Measurements from ENCODE around the gene ABCA3.

Gene ABCA3

DNA sequence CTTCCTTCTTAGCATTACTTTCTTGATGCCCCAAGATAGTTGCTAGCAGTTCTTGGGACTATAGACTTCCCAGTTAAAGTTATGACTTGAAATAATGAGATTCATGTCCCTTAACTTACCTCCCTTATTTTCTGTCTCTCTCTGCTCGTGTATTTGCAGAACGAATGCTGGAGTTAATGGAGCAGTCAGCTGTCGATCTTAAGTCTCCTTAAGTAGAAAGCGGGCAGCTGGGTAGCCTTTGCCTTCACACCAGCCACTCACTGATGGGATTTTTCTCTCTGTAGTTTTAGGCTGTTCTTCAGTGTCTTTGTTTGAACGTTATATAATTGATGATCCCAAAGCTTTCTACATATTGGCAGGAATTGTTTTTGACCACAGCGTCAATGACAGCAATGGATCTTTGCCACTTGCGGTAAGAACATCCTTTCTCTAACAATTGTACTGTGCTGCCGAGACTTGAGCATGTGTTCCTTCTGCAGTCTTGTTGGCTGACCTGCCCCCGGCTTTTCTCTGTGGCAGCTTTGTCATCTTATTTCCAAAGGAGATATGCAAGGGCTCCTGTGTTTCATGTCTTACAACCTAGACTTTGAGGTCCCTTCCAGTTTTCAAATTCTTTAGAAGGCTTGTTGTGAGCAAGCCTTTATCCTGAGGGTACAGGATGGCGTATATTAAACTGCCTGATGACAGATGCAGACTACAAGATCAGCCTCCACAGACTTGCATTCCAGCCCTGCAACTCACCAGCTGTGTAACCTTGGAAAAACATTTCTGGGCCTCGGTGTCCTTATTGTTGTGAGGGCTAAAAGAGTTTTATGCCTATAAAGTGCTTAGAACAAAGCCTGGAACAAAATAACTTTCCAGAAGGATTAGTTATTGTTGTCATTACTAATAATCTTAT, 25.1 kb upstream of the ABCA3 start:
- no peak overlapping the region for H3K4me3 ChIP-seq (ENCODE audit: low read depth, low read length)
- DNase-seq (ENCODE audit: low read depth), result no peak

DNA sequence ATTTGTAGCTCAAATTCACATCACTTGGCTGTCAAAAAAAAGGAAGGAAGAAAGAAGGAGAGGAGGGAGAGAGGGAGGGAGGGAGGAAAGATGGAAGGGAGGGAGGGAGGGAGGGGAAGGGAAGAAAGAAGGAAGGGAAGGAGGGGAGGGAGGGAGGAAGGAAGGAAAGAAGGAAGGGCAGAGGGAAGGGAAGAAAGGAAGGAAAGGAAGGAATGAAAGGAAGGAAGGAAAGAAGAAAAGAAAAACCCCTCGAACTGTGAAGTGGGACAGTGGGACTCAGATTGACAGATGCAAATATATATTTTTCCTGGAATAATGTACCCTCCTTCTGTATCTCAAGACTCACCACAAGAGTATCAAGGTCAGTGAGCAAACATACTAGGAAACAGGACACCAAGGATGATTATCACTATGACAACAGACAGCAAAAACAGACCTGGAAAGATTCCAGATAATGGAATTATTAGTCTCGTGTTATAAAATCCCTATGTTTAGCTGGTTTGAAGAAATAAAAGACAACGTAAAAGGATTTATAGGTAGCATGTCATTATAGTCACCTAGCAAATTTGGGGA, 24.2 kb upstream of the ABCA3 start:
- no peak overlapping the region for H3K4me3 ChIP-seq (ENCODE audit: low read depth, low read length)
- no peak for DNase-seq (ENCODE audit: low read depth)
- TF ChIP-seq, protein P1, sequence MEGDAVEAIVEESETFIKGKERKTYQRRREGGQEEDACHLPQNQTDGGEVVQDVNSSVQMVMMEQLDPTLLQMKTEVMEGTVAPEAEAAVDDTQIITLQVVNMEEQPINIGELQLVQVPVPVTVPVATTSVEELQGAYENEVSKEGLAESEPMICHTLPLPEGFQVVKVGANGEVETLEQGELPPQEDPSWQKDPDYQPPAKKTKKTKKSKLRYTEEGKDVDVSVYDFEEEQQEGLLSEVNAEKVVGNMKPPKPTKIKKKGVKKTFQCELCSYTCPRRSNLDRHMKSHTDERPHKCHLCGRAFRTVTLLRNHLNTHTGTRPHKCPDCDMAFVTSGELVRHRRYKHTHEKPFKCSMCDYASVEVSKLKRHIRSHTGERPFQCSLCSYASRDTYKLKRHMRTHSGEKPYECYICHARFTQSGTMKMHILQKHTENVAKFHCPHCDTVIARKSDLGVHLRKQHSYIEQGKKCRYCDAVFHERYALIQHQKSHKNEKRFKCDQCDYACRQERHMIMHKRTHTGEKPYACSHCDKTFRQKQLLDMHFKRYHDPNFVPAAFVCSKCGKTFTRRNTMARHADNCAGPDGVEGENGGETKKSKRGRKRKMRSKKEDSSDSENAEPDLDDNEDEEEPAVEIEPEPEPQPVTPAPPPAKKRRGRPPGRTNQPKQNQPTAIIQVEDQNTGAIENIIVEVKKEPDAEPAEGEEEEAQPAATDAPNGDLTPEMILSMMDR (IDR thresholded peaks at IDR 0.05; ENCODE audit: insufficient read depth, low read depth, low read length, missing control alignments), result no peak

More for the DNA sequence above, 25.1 kb upstream of the ABCA3 start:
- TF ChIP-seq, protein P1 (IDR thresholded peaks at IDR 0.05; ENCODE audit: insufficient read depth, low read depth, low read length, missing control alignments), result no peak

DNA sequence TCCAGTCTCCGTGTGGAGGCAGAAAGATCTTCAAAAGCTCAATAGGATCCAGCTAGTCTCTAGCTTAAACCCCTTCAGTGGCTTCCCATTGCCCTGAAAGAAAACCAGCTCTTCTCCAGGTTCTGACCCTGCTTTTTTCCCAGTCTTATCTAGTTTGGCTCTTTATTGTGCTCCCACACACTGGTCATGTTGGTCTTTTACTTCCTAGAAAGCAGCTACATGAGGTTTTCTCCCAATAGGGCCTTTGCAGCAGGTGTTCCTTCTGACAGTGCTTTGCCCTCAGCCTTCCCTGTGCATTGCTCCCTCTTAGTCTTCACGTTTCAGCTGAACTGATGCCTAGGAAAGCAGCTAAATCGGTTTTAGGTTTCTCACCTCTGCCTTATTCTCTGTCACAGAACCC, 21.7 kb upstream of the ABCA3 start:
- TF ChIP-seq, protein P1 (IDR thresholded peaks at IDR 0.05; ENCODE audit: insufficient read depth, low read depth, low read length, missing control alignments), result no peak
- no peak overlapping the region for H3K4me3 ChIP-seq (ENCODE audit: low read depth, low read length)
- DNase-seq (ENCODE audit: low read depth), result no peak

DNA sequence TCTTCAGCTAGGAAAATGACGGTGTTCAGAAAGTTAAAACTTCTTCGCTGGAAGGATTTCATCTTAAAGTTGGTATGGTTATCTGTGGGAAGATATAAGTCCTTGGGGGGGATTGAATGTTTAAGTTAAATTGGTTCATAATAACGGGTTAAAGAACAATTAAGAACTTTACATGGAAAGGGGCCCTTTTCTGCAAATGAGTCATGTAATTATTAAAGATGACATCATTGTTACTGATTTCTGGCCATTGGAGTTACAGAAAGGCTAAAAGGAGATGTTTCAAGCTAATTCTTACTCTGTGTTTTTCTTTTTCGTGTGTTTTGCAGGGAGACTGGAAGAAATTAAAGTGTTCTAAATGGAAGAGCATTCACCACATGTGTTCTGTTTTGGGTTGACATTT, 20.6 kb upstream of the ABCA3 start:
- no peak for DNase-seq (ENCODE audit: low read depth)
- no peak overlapping the region for H3K4me3 ChIP-seq (ENCODE audit: low read depth, low read length)
- TF ChIP-seq, protein P1 (IDR thresholded peaks at IDR 0.05; ENCODE audit: insufficient read depth, low read depth, low read length, missing control alignments), result no peak

DNA sequence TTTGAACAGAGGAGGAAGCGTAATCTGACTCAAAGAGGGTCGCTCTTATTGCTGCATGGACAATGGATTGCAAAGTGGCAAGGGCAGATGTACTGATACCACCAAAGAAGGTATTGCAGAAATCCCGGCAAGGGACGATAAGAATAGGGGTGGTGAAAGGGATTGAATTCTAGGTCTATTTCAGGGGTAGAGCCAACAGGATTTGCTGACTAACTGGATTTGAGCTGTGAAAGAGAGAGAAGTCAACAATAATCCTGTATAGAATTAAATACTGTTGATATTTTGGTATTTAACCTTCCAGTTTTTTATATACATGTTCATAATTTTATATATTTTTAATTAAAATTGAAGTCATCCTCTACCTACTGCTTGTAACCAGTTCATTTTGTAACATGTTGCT, 19.4 kb upstream of the ABCA3 start:
- DNase-seq (ENCODE audit: low read depth), result no peak
- no peak overlapping the region for H3K4me3 ChIP-seq (ENCODE audit: low read depth, low read length)
- TF ChIP-seq, protein P1 (IDR thresholded peaks at IDR 0.05; ENCODE audit: insufficient read depth, low read depth, low read length, missing control alignments), result no peak

DNA sequence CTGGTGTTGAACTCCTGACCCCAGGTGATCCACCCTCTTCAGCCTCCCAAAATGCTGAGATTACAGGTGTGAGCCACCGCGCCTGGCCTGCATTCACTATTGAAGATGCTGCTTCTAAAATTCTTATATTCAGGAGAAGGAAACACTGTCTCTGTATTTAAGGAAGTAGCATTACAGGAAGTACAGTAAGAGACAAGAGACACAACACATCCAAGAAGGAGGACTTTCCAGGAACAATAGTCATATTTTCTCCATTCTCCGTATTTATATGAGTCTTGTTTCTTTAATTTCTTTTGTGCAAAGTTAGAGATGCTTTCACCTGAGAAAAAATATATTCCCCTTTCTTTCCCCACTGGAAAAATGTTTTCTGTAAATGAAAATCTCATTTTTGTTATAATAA, 18.3 kb upstream of the ABCA3 start:
- DNase-seq (ENCODE audit: low read depth), result no peak
- TF ChIP-seq, protein P1 (IDR thresholded peaks at IDR 0.05; ENCODE audit: insufficient read depth, low read depth, low read length, missing control alignments), result no peak
- H3K4me3 ChIP-seq (ENCODE audit: low read depth, low read length), result no peak overlapping the region
